Adrenal gland (tissue), 5 donors: ENCODE results near the gene DOCK4.

Experiments used
- CTCF ChIP-seq, 6 experiments: fragments of 450-650 bp in 4 of 6; fragments of 200-600 bp in 2 of 6; sonication (generic) in 1 of 6; IDR thresholded peaks; 1 replicate in 5 of 6; 2 replicates in 1 of 6; pipeline versions ENCODE4 v1.5.1 to v1.8.0; 2016 to 2021; ENCODE audit warnings: antibody characterized with exemption in 6 of 6, mild to moderate bottlenecking in 2 of 6, moderate library complexity in 1 of 6
- POLR2A ChIP-seq, 2 donors: fragments of 450-650 bp; IDR thresholded peaks; one replicate each; pipeline ENCODE4 v1.6.1; 2017; ENCODE audit warnings: antibody characterized with exemption in 2 of 2, mild to moderate bottlenecking in 2 of 2, moderate library complexity in 1 of 2
- donor health status: DM: no; HTN: no; CAD: no.

- TF ChIP-seq CTCF (IDR thresholded peaks at IDR 0.05) (no peak), POLR2A (IDR thresholded peaks at IDR 0.05) (no peak)
Observed at GRCh38 chr7:112149734-112150133, 56.5 kb downstream of the DOCK4 start.
